Measurements from ENCODE around the gene PTK6.
"Not testable (repeated sequence)": the region's sequence is repeated elsewhere in the genome, so short reads cannot be mapped to it uniquely, and the experiment has no call there.

Gene PTK6

DNA sequence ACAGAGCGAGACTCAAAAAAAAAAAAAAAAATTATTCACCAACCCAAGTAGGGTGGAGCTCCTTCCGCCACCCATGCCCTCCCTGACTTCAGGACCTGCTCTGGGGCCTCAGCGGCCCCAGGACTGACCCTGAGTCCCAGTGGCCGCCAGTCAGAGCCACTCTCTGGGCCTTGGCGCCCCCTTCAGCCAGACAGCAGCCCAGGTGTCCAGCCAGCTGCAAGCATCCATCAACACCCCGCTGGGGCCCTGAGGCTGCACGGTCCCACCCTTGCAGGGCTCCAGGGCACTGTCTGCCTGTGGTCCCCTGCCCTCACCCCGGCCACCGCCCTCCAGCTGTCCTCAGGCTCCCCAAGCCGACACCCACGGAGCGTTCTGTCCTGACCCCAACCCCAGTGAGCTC lies 53.3 kb downstream of the PTK6 start:
- in situ Hi-C loops (cut with MboI; ENCODE audit: low sequenced_read_pairs), result no loop called here

GRCh38 chr20:63482021-63482587 lies 55.1 kb downstream of the PTK6 start:
- in situ Hi-C loops (cut with MboI; ENCODE audit: low sequenced_read_pairs), result no loop called here

- in situ Hi-C loops (cut with MboI; ENCODE audit: low sequenced_read_pairs), result no loop called here
Measured at GRCh38 chr20:63481503-63481902, 55.7 kb downstream of the PTK6 start.

DNA sequence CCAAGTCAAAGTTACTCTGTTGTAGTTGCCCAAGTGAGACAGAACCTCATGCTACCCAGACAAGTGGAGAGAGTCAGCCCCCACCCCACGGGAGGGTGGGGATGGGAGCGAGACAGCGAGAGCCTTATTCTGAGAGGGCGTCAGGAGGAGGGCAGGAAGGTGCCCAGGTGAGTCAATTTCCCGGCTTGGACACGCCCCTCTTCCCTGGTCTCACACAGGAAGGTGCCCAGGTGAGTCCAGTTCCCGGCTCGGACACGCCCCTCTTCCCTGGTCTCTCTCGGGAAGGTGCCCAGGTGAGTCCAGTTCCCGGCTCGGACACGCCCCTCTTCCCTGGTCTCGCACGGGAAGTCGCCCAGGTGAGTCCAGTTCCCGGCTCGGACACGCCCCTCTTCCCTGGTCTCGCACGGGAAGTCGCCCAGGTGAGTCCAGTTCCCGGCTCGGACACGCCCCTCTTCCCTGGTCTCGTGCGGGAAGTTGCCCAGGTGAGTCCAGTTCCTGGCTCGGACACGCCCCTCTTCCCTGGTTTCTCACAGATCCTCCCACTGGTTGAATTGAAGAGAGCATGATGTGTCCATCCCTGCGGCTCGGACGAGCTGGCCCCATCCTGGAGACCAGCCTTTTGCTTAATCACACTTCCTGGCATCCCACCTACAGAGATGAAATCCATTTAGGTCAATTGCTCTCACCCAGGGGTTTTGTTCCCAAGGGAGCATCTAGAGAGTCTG lies 57.3 kb downstream of the PTK6 start:
- in situ Hi-C loops (cut with MboI; ENCODE audit: low sequenced_read_pairs), result not testable (repeated sequence)

DNA sequence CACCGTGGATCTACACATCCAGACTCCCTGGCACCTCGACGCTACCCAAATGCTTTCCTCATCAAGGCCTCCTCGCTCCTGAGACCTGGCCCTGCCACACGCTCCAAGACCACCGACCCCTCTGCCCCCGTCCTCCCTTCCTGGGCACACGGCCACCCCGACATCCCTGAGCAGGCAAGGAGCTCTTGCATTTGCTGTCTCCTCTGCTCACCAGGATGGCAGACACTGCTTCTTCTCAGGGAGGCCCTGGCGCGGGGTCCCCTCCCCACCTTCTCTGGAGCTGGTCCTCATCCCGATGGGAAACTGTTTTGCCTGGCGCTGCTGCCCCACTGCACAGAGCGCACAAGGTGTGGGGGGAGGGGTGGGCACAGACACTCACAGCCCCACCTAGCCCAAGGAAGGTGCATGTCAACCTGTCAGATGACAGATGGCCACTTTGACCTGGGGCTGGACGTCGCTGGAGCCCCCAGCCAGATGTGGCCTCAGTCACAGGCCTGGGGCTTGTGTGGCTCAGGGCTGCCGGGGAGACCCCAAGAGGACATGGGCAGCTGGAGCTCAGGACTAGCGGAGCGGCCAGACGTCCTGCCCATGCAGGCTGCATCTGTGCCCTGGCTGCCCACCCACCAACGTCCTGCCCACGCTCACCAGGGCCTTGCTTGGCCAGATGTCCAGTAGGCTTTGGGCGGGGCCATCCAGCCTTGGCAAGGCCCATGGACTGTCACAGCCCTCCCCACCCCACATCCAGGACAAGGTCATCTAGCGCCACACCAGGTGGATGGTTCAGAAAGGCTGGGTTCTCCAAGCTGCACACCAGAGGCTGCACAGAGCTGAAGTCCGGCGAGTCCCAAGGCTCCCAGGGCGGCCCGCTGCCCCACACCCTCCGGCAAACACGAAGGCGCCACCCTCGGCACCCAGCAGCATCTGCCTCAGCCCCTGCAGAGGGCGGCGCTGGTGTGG lies 58.6 kb downstream of the PTK6 start:
- in situ Hi-C loops (cut with MboI; ENCODE audit: low sequenced_read_pairs), result no loop called here
